Panc1 (cell line): ENCODE results near the gene LYZL2. TPM values are rescaled to one million over a fixed set of nuclear protein-coding genes. Genes with fewer than 3 reads are reported as not detected.
"Not testable (repeated sequence)": the region's sequence is repeated elsewhere in the genome, so short reads cannot be mapped to it uniquely, and the experiment has no call there.

Experiments
- ATAC-seq: fragments of 200-7000 bp; cut with Tn5 transposase; 2 replicates; pipeline ENCODE4 v1.9.1; 2020; ENCODE audit warnings: mild to moderate bottlenecking, moderate library complexity
- BruUV-seq: library from RNA; stranded (reverse); fragments of 400-500 nt; replicated peaks from 2 replicates; lab custom pipeline; 2021; lab: Mats Ljungman, UMichigan
- CTCF ChIA-PET: fragments of 300-600 bp; sonication (Branson Sonifier 250); formaldehyde crosslinking; loops from one replicate; lab custom pipeline; 2022; ENCODE audit warnings: antibody characterized with exemption; lab: Charles Lee
- POLR2A ChIA-PET: fragments of 300-600 bp; sonication (Branson Sonifier 250); formaldehyde crosslinking; loops from one replicate; lab custom pipeline; 2022; ENCODE audit warnings: antibody characterized with exemption; lab: Charles Lee
- DNase-seq: peaks from one replicate; pipeline ENCODE4 v3.0.0-alpha.2; 2010; ENCODE audit warnings: low read depth, low spot score
- H3K27ac ChIP-seq: 2 replicates; pipeline ENCODE4 v1.5.1; 2011; ENCODE audit warnings: mild to moderate bottlenecking, low read length, inconsistent platforms
- H3K27me3 ChIP-seq: fragments of 200-500 bp; sonication (Bioruptor generic); 2 replicates; pipeline ENCODE4 v1.6.0; 2014; ENCODE audit warnings: low read length, inconsistent platforms; ENCODE audit not compliant: control insufficient read depth, insufficient read depth
- H3K36me3 ChIP-seq: fragments of 200-500 bp; sonication (Bioruptor generic); 2 replicates; pipeline ENCODE4 v1.5.1; 2014; ENCODE audit warnings: inconsistent platforms, mild to moderate bottlenecking, low read length, moderate library complexity; ENCODE audit not compliant: control insufficient read depth, insufficient read depth
- H3K4me1 ChIP-seq: 2 replicates; pipeline ENCODE4 v1.5.1; 2011; ENCODE audit warnings: inconsistent platforms, mild to moderate bottlenecking, low read length, moderate library complexity; ENCODE audit not compliant: control insufficient read depth, insufficient read depth
- H3K4me3 ChIP-seq, 2 experiments: 2 replicates each; pipeline ENCODE4 v1.5.1; 2011 to 2012; ENCODE audit warnings: low read depth in 2 of 2, low read length in 2 of 2, mild to moderate bottlenecking in 2 of 2, inconsistent platforms in 1 of 2, moderate library complexity in 1 of 2
- H3K9me3 ChIP-seq: fragments of 200-500 bp; sonication (Bioruptor generic); 2 replicates; pipeline ENCODE4 v1.5.1; 2014; ENCODE audit warnings: low read depth, mild to moderate bottlenecking, inconsistent platforms, low read length, moderate library complexity; ENCODE audit not compliant: control insufficient read depth, insufficient read depth
- POLR2AphosphoS5 ChIP-seq: IDR thresholded peaks from 2 replicates; pipeline ENCODE4 v1.6.1; 2012; ENCODE audit warnings: mild to moderate bottlenecking, low read depth, low read length, moderate library complexity
- REST ChIP-seq, 2 experiments: IDR thresholded peaks; 2 replicates each; pipeline ENCODE4 v1.6.1; 2011 to 2012; ENCODE audit warnings: low read depth in 2 of 2, control low read depth in 1 of 2, low read length in 1 of 2, mild to moderate bottlenecking in 1 of 2, moderate library complexity in 1 of 2; ENCODE audit not compliant: insufficient read depth in 1 of 2
- SIN3A ChIP-seq: IDR thresholded peaks from 2 replicates; pipeline ENCODE4 v1.6.1; 2012; ENCODE audit warnings: low read depth, mild to moderate bottlenecking, low read length, moderate library complexity, borderline replicate concordance; ENCODE audit not compliant: insufficient read depth
- TCF7L2 ChIP-seq: IDR thresholded peaks from 2 replicates; pipeline ENCODE4 v1.6.1; 2011; ENCODE audit warnings: mild to moderate bottlenecking, low read depth, low read length, inconsistent platforms
- in situ Hi-C: cut with HindIII; loops from 2 replicates; pipeline ENCODE4 v1.10.0; 2016; ENCODE audit warnings: low sequenced_read_pairs, low pct_unique_long_range_greater_than_20kb
- intact Hi-C: fragments of 100-400 bp; cut with micrococcal nuclease; formaldehyde crosslinking; loops from one replicate; pipeline ENCODE4 v1.10.0; 2022; ENCODE audit not compliant: unreplicated experiment
- total RNA-seq: library from RNA; stranded (reverse); gene quantifications from one replicate; pipeline ENCODE4 v1.2.1, GENCODE V29; 2021; ENCODE audit not compliant: unreplicated experiment
- TF ChIP-seq, protein P1 (sequence below): fragments of 450-650 bp; IDR thresholded peaks from 2 replicates; pipeline ENCODE4 v1.5.1; 2017; ENCODE audit warnings: mild to moderate bottlenecking

LYZL2 gene
- total RNA-seq, 1 experiment from 2014 or later = not detected

DNA sequence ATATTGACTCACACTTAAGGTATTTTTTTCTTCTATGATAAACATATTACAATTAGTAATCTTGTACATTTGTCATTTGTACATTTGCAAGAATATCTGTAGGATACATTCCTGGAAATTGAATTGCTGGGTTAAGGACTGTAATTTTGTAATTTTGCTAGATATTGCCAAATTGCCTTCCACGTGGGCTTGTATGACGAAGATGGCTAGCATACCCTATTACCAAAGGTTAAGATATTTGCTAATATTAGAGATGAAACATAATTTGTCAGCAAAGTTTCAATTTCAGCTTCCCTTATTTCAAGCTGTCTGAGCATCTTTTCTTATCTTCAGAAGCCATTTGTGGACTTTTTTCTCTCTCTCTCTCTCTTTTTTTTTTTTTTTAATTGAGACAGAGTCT lies 1.0 kb upstream of the LYZL2 start:
- H3K27ac ChIP-seq = no peak overlapping the region
- ATAC-seq (no peak), DNase-seq (no peak)
- CTCF ChIA-PET = no interaction called here
- intact Hi-C loops = no loop called here
- no TSS peak for BruUV-seq
- no peaks in the 10 kb centered on the region for H3K36me3 ChIP-seq
- POLR2A ChIA-PET = interaction anchor here (0.6 to 0.7 kb wide), 2 partner anchors 78 to 509 kb away, joined by 11 to 12 read pairs; no protein-coding TSS in a partner anchor
- no peak overlapping the region for H3K4me3 ChIP-seq
- no peaks in the 10 kb centered on the region for H3K27me3 ChIP-seq
- in situ Hi-C loops = no loop called here
- no peaks in the 10 kb centered on the region for H3K4me1 ChIP-seq
- no peaks in the 10 kb centered on the region for H3K9me3 ChIP-seq
- TF ChIP-seq TCF7L2 (no peak), SIN3A (no peak), POLR2AphosphoS5 (no peak), REST (IDR thresholded peaks at IDR 0.05; ENCODE audit: insufficient read depth in 1 of 2, low read depth in 2 of 2, low read length in 1 of 2) (no peak)
- TF ChIP-seq, protein P1, sequence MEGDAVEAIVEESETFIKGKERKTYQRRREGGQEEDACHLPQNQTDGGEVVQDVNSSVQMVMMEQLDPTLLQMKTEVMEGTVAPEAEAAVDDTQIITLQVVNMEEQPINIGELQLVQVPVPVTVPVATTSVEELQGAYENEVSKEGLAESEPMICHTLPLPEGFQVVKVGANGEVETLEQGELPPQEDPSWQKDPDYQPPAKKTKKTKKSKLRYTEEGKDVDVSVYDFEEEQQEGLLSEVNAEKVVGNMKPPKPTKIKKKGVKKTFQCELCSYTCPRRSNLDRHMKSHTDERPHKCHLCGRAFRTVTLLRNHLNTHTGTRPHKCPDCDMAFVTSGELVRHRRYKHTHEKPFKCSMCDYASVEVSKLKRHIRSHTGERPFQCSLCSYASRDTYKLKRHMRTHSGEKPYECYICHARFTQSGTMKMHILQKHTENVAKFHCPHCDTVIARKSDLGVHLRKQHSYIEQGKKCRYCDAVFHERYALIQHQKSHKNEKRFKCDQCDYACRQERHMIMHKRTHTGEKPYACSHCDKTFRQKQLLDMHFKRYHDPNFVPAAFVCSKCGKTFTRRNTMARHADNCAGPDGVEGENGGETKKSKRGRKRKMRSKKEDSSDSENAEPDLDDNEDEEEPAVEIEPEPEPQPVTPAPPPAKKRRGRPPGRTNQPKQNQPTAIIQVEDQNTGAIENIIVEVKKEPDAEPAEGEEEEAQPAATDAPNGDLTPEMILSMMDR = no peak

DNA sequence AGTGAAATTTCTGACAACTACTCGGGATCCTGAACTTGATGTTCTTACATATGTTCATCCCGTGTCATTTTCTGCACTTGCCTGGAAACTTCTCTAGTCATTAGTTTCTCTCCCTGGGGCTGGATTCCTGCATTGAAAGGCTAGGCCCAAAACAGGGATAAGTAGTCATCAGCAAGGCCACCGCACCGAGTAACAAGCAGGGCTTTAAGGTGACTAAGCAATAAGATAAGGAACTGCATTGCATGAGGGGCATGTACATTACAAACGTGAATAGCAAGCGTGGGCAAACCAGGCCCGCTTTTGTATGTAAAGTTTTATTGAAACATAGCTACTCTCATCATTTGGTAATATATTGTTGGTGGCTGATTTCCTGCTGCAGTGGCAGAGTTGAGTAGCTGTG lies 977 bp downstream of the LYZL2 start:
- ATAC-seq, H3K27ac ChIP-seq, BruUV-seq, intact Hi-C loops, H3K27me3 ChIP-seq, DNase-seq, H3K9me3 ChIP-seq, H3K36me3 ChIP-seq, H3K4me1 ChIP-seq, in situ Hi-C loops, CTCF ChIA-PET, H3K4me3 ChIP-seq, POLR2A ChIA-PET: not testable (repeated sequence)

DNA sequence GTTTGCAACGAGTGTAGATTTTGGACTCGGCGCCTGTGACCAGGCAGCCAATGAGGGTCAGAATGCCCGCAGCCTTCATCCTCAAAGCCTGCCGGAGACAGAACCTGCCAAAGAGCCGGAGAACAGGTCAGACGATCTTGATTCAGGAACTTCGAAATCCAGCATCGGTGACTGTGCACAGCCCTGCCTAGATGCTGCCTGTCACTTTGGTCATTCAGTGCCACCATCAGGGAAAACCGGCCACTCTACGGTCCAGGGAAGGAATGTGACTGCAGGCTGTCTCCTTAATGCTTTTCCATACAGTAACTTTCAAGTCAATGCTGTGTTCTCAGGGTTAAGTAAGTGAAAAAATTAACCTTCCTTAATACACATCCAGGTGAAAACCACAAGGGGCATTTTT lies 2.7 kb downstream of the LYZL2 start:
- POLR2A ChIA-PET, H3K27ac ChIP-seq, ATAC-seq, H3K4me1 ChIP-seq, BruUV-seq, H3K4me3 ChIP-seq, H3K27me3 ChIP-seq, DNase-seq, intact Hi-C loops, H3K9me3 ChIP-seq, H3K36me3 ChIP-seq, in situ Hi-C loops: not testable (repeated sequence)
- CTCF ChIA-PET = interaction anchor here (0.6 kb wide), 1 partner anchor 318 kb away, joined by 3 read pairs; no protein-coding TSS in a partner anchor

DNA sequence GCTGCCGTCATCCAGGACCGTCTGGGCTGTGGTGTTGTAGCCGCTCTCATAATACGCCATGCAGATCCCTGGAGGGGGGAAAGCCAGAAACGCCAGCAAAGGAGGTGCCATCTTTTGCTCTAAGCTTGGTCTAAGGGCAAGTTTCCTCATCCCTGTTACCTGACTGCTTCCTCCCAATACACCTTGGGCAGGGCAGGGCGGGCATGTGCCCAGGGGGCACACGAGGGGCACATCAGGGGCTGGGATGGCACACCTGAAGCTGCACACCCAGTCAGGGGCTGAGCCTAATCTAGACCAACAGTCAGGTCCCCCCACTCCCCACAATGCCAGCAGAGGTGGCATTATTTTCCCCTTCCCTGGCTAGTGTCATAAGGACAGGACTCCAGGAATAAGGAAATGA lies 3.4 kb downstream of the LYZL2 start:
- H3K9me3 ChIP-seq, CTCF ChIA-PET, BruUV-seq, H3K4me3 ChIP-seq, H3K4me1 ChIP-seq, intact Hi-C loops, H3K27me3 ChIP-seq, ATAC-seq, in situ Hi-C loops, H3K36me3 ChIP-seq, DNase-seq, H3K27ac ChIP-seq, POLR2A ChIA-PET: not testable (repeated sequence)
